Measurements from ENCODE around the gene ZGPAT. TPM values are rescaled to one million over a fixed set of nuclear protein-coding genes. Genes with fewer than 3 reads are reported as not detected.

The ZGPAT gene
- total RNA-seq, 1 donor: 18.8 TPM

GRCh38 chr20:63732118-63733095 lies 24.6 kb downstream of the ZGPAT start:
- Histone ChIP-seq H3K36me3 (ENCODE audit: insufficient read depth, low read length) (peaks cover 8% of the 10 kb centered on the region), H3K4me1 (ENCODE audit: insufficient read depth, low read length) (no peaks in the 10 kb centered on the region), H3K9me3 (ENCODE audit: low read depth, low read length) (no peaks in the 10 kb centered on the region), H4K20me1 (ENCODE audit: insufficient read depth, low read length) (peaks cover 35% of the 10 kb centered on the region), H3K79me2 (ENCODE audit: insufficient read depth, low read length) (peaks cover 52% of the 10 kb centered on the region), H2AFZ (ENCODE audit: low read length) (no peak overlapping the region), H3K27me3 (ENCODE audit: insufficient read depth, low read length) (no peaks in the 10 kb centered on the region), H3K4me3 (ENCODE audit: insufficient read depth, low read length) (no peak overlapping the region), H3K27ac (ENCODE audit: low read depth, low read length) (no peak overlapping the region), H3K4me2 (ENCODE audit: insufficient read depth, low read length) (no peak overlapping the region)
- DNase-seq (ENCODE audit: insufficient read length, low spot score, missing footprints): peak; percentile 21
- TF ChIP-seq, protein P1, sequence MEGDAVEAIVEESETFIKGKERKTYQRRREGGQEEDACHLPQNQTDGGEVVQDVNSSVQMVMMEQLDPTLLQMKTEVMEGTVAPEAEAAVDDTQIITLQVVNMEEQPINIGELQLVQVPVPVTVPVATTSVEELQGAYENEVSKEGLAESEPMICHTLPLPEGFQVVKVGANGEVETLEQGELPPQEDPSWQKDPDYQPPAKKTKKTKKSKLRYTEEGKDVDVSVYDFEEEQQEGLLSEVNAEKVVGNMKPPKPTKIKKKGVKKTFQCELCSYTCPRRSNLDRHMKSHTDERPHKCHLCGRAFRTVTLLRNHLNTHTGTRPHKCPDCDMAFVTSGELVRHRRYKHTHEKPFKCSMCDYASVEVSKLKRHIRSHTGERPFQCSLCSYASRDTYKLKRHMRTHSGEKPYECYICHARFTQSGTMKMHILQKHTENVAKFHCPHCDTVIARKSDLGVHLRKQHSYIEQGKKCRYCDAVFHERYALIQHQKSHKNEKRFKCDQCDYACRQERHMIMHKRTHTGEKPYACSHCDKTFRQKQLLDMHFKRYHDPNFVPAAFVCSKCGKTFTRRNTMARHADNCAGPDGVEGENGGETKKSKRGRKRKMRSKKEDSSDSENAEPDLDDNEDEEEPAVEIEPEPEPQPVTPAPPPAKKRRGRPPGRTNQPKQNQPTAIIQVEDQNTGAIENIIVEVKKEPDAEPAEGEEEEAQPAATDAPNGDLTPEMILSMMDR (IDR thresholded peaks at IDR 0.05; ENCODE audit: extremely low read depth, low read depth, low read length): no peak

GRCh38 chr20:63733117-63733516 lies 25.3 kb downstream of the ZGPAT start:
- H4K20me1 ChIP-seq (ENCODE audit: insufficient read depth, low read length): peaks cover 34% of the 10 kb centered on the region
- no peaks in the 10 kb centered on the region for H3K4me1 ChIP-seq (ENCODE audit: insufficient read depth, low read length)
- H3K27me3 ChIP-seq (ENCODE audit: insufficient read depth, low read length): no peaks in the 10 kb centered on the region
- H3K27ac ChIP-seq (ENCODE audit: low read depth, low read length): no peak overlapping the region
- H2AFZ ChIP-seq (ENCODE audit: low read length): no peak overlapping the region
- H3K4me3 ChIP-seq (ENCODE audit: insufficient read depth, low read length): no peak overlapping the region
- peak; percentile 66 for DNase-seq (ENCODE audit: insufficient read length, low spot score, missing footprints)
- TF ChIP-seq, protein P1 (IDR thresholded peaks at IDR 0.05; ENCODE audit: extremely low read depth, low read depth, low read length): no peak
- peaks cover 46% of the 10 kb centered on the region for H3K79me2 ChIP-seq (ENCODE audit: insufficient read depth, low read length)
- peaks cover 8% of the 10 kb centered on the region for H3K36me3 ChIP-seq (ENCODE audit: insufficient read depth, low read length)
- H3K4me2 ChIP-seq (ENCODE audit: insufficient read depth, low read length): no peak overlapping the region
- no peaks in the 10 kb centered on the region for H3K9me3 ChIP-seq (ENCODE audit: low read depth, low read length)

DNA sequence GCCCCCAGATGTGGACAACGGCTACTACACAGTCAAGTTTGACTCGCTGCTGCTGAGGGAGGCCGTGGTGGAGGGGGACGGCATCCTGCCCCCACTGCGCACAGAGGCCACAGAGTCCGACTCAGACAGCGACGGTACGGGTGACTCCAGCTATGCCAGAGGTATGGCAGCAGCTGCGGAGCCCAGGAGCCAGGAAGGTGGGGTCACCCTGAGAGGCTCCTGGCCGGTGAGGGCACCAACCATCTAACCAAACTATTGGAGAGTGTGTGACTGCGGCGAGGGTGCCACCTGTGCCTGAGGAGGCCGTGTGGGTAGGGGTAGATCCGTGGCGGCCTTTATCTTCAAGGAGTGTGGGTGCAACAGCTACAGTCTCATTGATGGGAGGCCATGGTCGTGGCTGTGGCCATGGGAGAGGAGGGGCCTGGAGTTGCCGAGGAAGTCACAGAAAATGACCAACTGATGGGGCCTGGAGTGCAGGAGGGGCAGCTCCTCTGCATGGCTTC lies 25.8 kb downstream of the ZGPAT start:
- Histone ChIP-seq H4K20me1 (ENCODE audit: insufficient read depth, low read length) (peaks cover 29% of the 10 kb centered on the region), H3K27ac (ENCODE audit: low read depth, low read length) (no peak overlapping the region), H3K27me3 (ENCODE audit: insufficient read depth, low read length) (no peaks in the 10 kb centered on the region), H3K79me2 (ENCODE audit: insufficient read depth, low read length) (peaks cover 41% of the 10 kb centered on the region), H3K4me2 (ENCODE audit: insufficient read depth, low read length) (no peak overlapping the region), H2AFZ (ENCODE audit: low read length) (no peak overlapping the region), H3K36me3 (ENCODE audit: insufficient read depth, low read length) (peaks cover 8% of the 10 kb centered on the region), H3K9me3 (ENCODE audit: low read depth, low read length) (no peaks in the 10 kb centered on the region), H3K4me3 (ENCODE audit: insufficient read depth, low read length) (no peak overlapping the region), H3K4me1 (ENCODE audit: insufficient read depth, low read length) (no peaks in the 10 kb centered on the region)
- TF ChIP-seq, protein P1 (IDR thresholded peaks at IDR 0.05; ENCODE audit: extremely low read depth, low read depth, low read length): no peak
- DNase-seq (ENCODE audit: insufficient read length, low spot score, missing footprints): peak; percentile 73

Data from osteoblast (primary cell).